ENCODE data around the gene SOCS7. TPM values are rescaled to one million over a fixed set of nuclear protein-coding genes. Genes with fewer than 3 reads are reported as not detected.

SOCS7 gene
- total and polyA plus RNA-seq, 10 of the 15 experiments (the other 5 are each of a cell fraction or from before 2014, with no cell fraction given): 0.68 to 12.8 (median 7.3) TPM

DNA sequence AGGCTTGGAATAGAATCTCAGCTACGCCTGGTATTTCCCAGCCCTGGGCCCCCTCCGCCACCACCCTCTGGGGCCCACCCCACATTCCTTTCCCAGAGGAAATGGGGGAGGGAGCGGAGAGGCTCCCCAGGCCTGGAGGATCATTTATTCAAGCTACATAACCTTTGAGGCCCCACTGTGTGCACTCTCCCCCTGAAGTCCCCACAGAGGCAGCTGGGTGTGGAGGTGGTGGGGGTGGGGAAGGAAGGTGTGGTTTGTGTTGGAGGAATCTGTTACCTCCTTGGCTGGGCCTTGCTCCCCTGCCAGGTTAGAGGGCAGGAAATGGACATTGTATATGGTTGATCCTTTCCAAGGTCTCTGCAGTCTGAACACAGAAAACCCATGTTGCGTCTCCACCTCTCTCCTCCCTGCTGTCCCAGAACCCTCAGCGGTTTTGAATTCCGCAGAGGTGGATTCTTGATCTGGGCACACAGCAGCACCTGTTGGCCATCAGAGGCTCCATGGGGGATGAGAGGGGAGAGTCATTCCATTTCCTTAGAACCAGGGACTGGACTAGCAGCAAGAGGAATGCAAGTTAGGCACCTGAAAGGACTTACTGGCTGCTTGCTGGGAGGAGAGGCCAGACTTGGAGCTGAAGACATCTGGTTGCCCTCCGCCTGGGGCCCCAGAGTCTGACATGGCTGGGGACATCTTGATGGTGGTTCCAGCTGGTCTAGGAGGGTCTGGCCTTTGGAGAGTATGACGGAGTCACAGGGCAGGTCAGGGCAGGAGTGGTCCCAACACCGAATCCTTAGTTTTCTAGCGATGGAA, 99.6 kb downstream of the SOCS7 start:
- peaks cover 3 to 13% of the 10 kb centered on the region in 2 experiments; a peak in 3 of 4 replicates for H3K27me3 ChIP-seq (replicated peaks in 1 of 2; ENCODE audit: control insufficient read depth in 2 of 2, insufficient read depth in 2 of 2, low read length in 1 of 2)
- H2AFZ ChIP-seq (ENCODE audit: control insufficient read depth, low read depth, low read length): no peak overlapping the region
- in situ Hi-C loops (cut with MboI) (no loop called here), intact Hi-C loops (cut with micrococcal nuclease; ENCODE audit: unreplicated experiment) (no loop called here)
- POLR2A ChIA-PET: interaction anchor here (0.6 kb wide), 1 partner anchor 68 kb away, joined by 3 read pairs; no protein-coding TSS in a partner anchor
- 0 out of 2 replicates have a peak overlapping the region, but pooled peaks have one; percentile 9 for H3K4me2 ChIP-seq (ENCODE audit: control insufficient read depth, insufficient read depth)
- H3K4me1 ChIP-seq (ENCODE audit: control insufficient read depth, insufficient read depth, low read length): peaks cover 11% of the 10 kb centered on the region
- 54% methylated on average over 10 of the region's 10 CpGs for WGBS (ENCODE audit: insufficient coverage, insufficient replicate concordance, low lambda C conversion rate, missing lambda C conversion rate)
- ATAC-seq (no peak), DNase-seq (ENCODE audit: low read depth, low spot score) (no peak), FAIRE-seq (no peak)
- H3K27ac ChIP-seq (ENCODE audit: control insufficient read depth, insufficient read depth): no peak overlapping the region
- H4K20me1 ChIP-seq (ENCODE audit: control insufficient read depth, insufficient read depth): no peaks in the 10 kb centered on the region
- H3K79me2 ChIP-seq (ENCODE audit: control insufficient read depth, insufficient read depth, low read length): no peaks in the 10 kb centered on the region
- no peaks in the 10 kb centered on the region for H3K36me3 ChIP-seq (ENCODE audit: control insufficient read depth in 2 of 2, insufficient read depth in 2 of 2, low read length in 1 of 2)
- TF ChIP-seq CHD1 (IDR thresholded peaks at IDR 0.05; ENCODE audit: low read depth, low read length) (no peak), MTA3 (IDR thresholded peaks at IDR 0.05; ENCODE audit: borderline replicate concordance, low read length) (no peak), NR2F1 (conservative IDR thresholded peaks at IDR 0.05) (no peak), TBL1XR1 (IDR thresholded peaks at IDR 0.05; ENCODE audit: low read depth, low read length) (no peak), TCF3 (IDR thresholded peaks at IDR 0.05; ENCODE audit: borderline replicate concordance, insufficient read depth, low read depth, low read length) (no peak), IRF4 (IDR thresholded peaks at IDR 0.05; ENCODE audit: low read depth, low read length) (no peak)
- TF ChIP-seq, protein P1, sequence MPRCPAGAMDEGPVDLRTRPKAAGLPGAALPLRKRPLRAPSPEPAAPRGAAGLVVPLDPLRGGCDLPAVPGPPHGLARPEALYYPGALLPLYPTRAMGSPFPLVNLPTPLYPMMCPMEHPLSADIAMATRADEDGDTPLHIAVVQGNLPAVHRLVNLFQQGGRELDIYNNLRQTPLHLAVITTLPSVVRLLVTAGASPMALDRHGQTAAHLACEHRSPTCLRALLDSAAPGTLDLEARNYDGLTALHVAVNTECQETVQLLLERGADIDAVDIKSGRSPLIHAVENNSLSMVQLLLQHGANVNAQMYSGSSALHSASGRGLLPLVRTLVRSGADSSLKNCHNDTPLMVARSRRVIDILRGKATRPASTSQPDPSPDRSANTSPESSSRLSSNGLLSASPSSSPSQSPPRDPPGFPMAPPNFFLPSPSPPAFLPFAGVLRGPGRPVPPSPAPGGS (IDR thresholded peaks at IDR 0.05; ENCODE audit: borderline replicate concordance, insufficient read depth, low read depth, low read length, poor library complexity, severe bottlenecking): no peak
- TF ChIP-seq, protein P2, sequence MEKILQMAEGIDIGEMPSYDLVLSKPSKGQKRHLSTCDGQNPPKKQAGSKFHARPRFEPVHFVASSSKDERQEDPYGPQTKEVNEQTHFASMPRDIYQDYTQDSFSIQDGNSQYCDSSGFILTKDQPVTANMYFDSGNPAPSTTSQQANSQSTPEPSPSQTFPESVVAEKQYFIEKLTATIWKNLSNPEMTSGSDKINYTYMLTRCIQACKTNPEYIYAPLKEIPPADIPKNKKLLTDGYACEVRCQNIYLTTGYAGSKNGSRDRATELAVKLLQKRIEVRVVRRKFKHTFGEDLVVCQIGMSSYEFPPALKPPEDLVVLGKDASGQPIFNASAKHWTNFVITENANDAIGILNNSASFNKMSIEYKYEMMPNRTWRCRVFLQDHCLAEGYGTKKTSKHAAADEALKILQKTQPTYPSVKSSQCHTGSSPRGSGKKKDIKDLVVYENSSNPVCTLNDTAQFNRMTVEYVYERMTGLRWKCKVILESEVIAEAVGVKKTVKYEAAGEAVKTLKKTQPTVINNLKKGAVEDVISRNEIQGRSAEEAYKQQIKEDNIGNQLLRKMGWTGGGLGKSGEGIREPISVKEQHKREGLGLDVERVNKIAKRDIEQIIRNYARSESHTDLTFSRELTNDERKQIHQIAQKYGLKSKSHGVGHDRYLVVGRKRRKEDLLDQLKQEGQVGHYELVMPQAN (conservative IDR thresholded peaks at IDR 0.05): no peak
- SMC1A ChIA-PET (ENCODE audit: uncharacterized antibody, unreplicated experiment): no interaction called here
- no peak overlapping the region for H3K4me3 ChIP-seq
- RAD21 ChIA-PET (ENCODE audit: unreplicated experiment): no interaction called here
- CTCF ChIA-PET: interaction anchor here (1.4 kb wide), 1 partner anchor 24 kb away, joined by 4 read pairs; no protein-coding TSS in a partner anchor
- H3K9ac ChIP-seq (ENCODE audit: control insufficient read depth, insufficient read depth, low read length): no peak overlapping the region
- H3K9me3 ChIP-seq (replicated peaks; ENCODE audit: control insufficient read depth, insufficient read depth, low read length): no peaks in the 10 kb centered on the region
- no TSS peak for BruUV-seq (replicated peaks)

All from GM12878 (cell line).